Activated naive CD4-positive, alpha-beta T cell treated with anti-CD3 and anti-CD28 coated beads for 36 hours (primary cell): Measurements from ENCODE around the gene DGKI. TPM values are rescaled to one million over a fixed set of nuclear protein-coding genes. Genes with fewer than 3 reads are reported as not detected.
A peak's percentile ranks its signal among the peaks of the same experiment; 100 is the strongest.

Experiments
- CTCF ChIA-PET: fragments of 350-600 bp; sonication (Branson Sonifier 250); formaldehyde crosslinking; loops from one replicate; lab custom pipeline; 2021; ENCODE audit warnings: antibody characterized with exemption; lab: Charles Lee
- DNase-seq: peaks from one replicate; pipeline ENCODE4 v3.0.0-alpha.2; 2020
- H3K27ac Mint-ChIP-seq: one replicate; pipeline ENCODE4 v1.8.0; 2021; ENCODE audit warnings: mild to moderate bottlenecking, mixed read lengths
- H3K27me3 Mint-ChIP-seq: one replicate; pipeline ENCODE4 v1.8.0; 2021; ENCODE audit warnings: low read depth, mixed read lengths
- H3K36me3 Mint-ChIP-seq: one replicate; pipeline ENCODE4 v1.8.0; 2021; ENCODE audit warnings: low read depth, mixed read lengths
- H3K4me1 Mint-ChIP-seq: one replicate; pipeline ENCODE4 v1.8.0; 2021; ENCODE audit warnings: low read depth, mixed read lengths
- H3K4me3 Mint-ChIP-seq: one replicate; pipeline ENCODE4 v1.8.0; 2021; ENCODE audit warnings: mild to moderate bottlenecking, moderate library complexity, mixed read lengths
- H3K9me3 Mint-ChIP-seq: one replicate; pipeline ENCODE4 v1.8.0; 2021; ENCODE audit warnings: mixed read lengths
- intact Hi-C: fragments of 100-400 bp; cut with micrococcal nuclease; formaldehyde crosslinking; loops from one replicate; pipeline ENCODE4 v1.15.1; 2023
- total RNA-seq, 2 experiments: library from RNA; stranded (reverse); gene quantifications; one replicate each; pipeline ENCODE4 v1.2.3, GENCODE V29; 2021

DGKI gene
- total RNA-seq, 2 experiments from 2014 or later = 2.0 to 2.7 TPM

- H3K36me3 Mint-ChIP-seq = peaks cover 52% of the 10 kb centered on the region
- peaks cover 9% of the 10 kb centered on the region for H3K4me1 Mint-ChIP-seq
- H3K4me3 Mint-ChIP-seq = no peak overlapping the region
- intact Hi-C loops = loop anchor here (2.0 kb wide), 1 partner anchor 13 kb away; no protein-coding TSS in a partner anchor
- no peak for DNase-seq
- CTCF ChIA-PET = interaction anchor here (1.3 kb wide), 1 partner anchor 225 kb away, joined by 5 read pairs; no protein-coding TSS in a partner anchor
- H3K9me3 Mint-ChIP-seq = no peaks in the 10 kb centered on the region
- H3K27me3 Mint-ChIP-seq = no peaks in the 10 kb centered on the region
- H3K27ac Mint-ChIP-seq = no peak overlapping the region
Measured at GRCh38 chr7:137881607-137882260, 35.0 kb upstream of the DGKI start.

GRCh38 chr7:137880432-137880831, 33.7 kb upstream of the DGKI start:
- H3K4me1 Mint-ChIP-seq = peaks cover 9% of the 10 kb centered on the region
- no peak for DNase-seq
- no peaks in the 10 kb centered on the region for H3K9me3 Mint-ChIP-seq
- no peak overlapping the region for H3K4me3 Mint-ChIP-seq
- H3K36me3 Mint-ChIP-seq = peaks cover 55% of the 10 kb centered on the region
- no peaks in the 10 kb centered on the region for H3K27me3 Mint-ChIP-seq
- CTCF ChIA-PET = no interaction called here
- H3K27ac Mint-ChIP-seq = no peak overlapping the region
- intact Hi-C loops = loop anchor here (2.0 kb wide), 1 partner anchor 14 kb away; no protein-coding TSS in a partner anchor

- H3K4me1 Mint-ChIP-seq = peaks cover 9% of the 10 kb centered on the region
- DNase-seq = peak; percentile 36
- no peak overlapping the region for H3K27ac Mint-ChIP-seq
- intact Hi-C loops = loop anchor here (2.0 kb wide), 1 partner anchor 15 kb away; no protein-coding TSS in a partner anchor
- peaks cover 51% of the 10 kb centered on the region for H3K36me3 Mint-ChIP-seq
- no peaks in the 10 kb centered on the region for H3K27me3 Mint-ChIP-seq
- CTCF ChIA-PET = interaction anchor here (0.6 to 1.0 kb wide), 2 partner anchors 23 to 122 kb away, joined by 3 read pairs; partner anchors contain the start of gene CREB3L2
- H3K4me3 Mint-ChIP-seq = no peak overlapping the region
- H3K9me3 Mint-ChIP-seq = no peaks in the 10 kb centered on the region
Measured at GRCh38 chr7:137879357-137880158, 32.8 kb upstream of the DGKI start.

- Mint-ChIP-seq H3K9me3 (no peaks in the 10 kb centered on the region), H3K4me3 (no peak overlapping the region), H3K27ac (no peak overlapping the region), H3K4me1 (peaks cover 14% of the 10 kb centered on the region), H3K27me3 (no peaks in the 10 kb centered on the region), H3K36me3 (peaks cover 46% of the 10 kb centered on the region)
- no peak for DNase-seq
- intact Hi-C loops = no loop called here
- CTCF ChIA-PET = interaction anchor here (1.0 kb wide), 1 partner anchor 123 kb away, joined by 3 read pairs; the partner anchor contains the start of gene CREB3L2
Measured at GRCh38 chr7:137878333-137878961, 31.7 kb upstream of the DGKI start.

- DNase-seq = no peak
- Mint-ChIP-seq H3K4me1 (peaks cover 16% of the 10 kb centered on the region), H3K4me3 (no peak overlapping the region), H3K9me3 (no peaks in the 10 kb centered on the region), H3K36me3 (peaks cover 43% of the 10 kb centered on the region), H3K27me3 (no peaks in the 10 kb centered on the region), H3K27ac (no peak overlapping the region)
- CTCF ChIA-PET = interaction anchor here (0.9 kb wide), 1 partner anchor 13 kb away, joined by 3 read pairs; no protein-coding TSS in a partner anchor
- intact Hi-C loops = no loop called here
Measured at GRCh38 chr7:137877027-137877675, 30.4 kb upstream of the DGKI start.

GRCh38 chr7:137875746-137876145, 29.0 kb upstream of the DGKI start:
- intact Hi-C loops = no loop called here
- Mint-ChIP-seq H3K4me1 (peaks cover 14% of the 10 kb centered on the region), H3K27me3 (no peaks in the 10 kb centered on the region), H3K4me3 (no peak overlapping the region), H3K9me3 (no peaks in the 10 kb centered on the region), H3K36me3 (peaks cover 41% of the 10 kb centered on the region), H3K27ac (no peak overlapping the region)
- DNase-seq = no peak
- CTCF ChIA-PET = no interaction called here

GRCh38 chr7:137873979-137874777, 27.4 kb upstream of the DGKI start:
- H3K27ac Mint-ChIP-seq = no peak overlapping the region
- DNase-seq = no peak
- peaks cover 10% of the 10 kb centered on the region for H3K4me1 Mint-ChIP-seq
- no peaks in the 10 kb centered on the region for H3K27me3 Mint-ChIP-seq
- no peaks in the 10 kb centered on the region for H3K9me3 Mint-ChIP-seq
- intact Hi-C loops = loop anchor here (2.0 kb wide), 1 partner anchor 21 kb away; no protein-coding TSS in a partner anchor
- CTCF ChIA-PET = no interaction called here
- H3K36me3 Mint-ChIP-seq = peaks cover 36% of the 10 kb centered on the region
- no peak overlapping the region for H3K4me3 Mint-ChIP-seq

GRCh38 chr7:137873524-137873923, 26.8 kb upstream of the DGKI start:
- H3K9me3 Mint-ChIP-seq = no peaks in the 10 kb centered on the region
- intact Hi-C loops = loop anchor here (2.0 kb wide), 1 partner anchor 21 kb away; no protein-coding TSS in a partner anchor
- H3K36me3 Mint-ChIP-seq = peaks cover 32% of the 10 kb centered on the region
- no peak overlapping the region for H3K4me3 Mint-ChIP-seq
- H3K27ac Mint-ChIP-seq = no peak overlapping the region
- H3K4me1 Mint-ChIP-seq = peaks cover 9% of the 10 kb centered on the region
- CTCF ChIA-PET = no interaction called here
- peak; percentile 41 for DNase-seq
- H3K27me3 Mint-ChIP-seq = no peaks in the 10 kb centered on the region

GRCh38 chr7:137871170-137871915, 24.6 kb upstream of the DGKI start:
- H3K36me3 Mint-ChIP-seq = peaks cover 40% of the 10 kb centered on the region
- intact Hi-C loops = no loop called here

GRCh38 chr7:137870684-137871083, 23.9 kb upstream of the DGKI start:
- peaks cover 46% of the 10 kb centered on the region for H3K36me3 Mint-ChIP-seq
- CTCF ChIA-PET = interaction anchor here (1.0 kb wide), 1 partner anchor 29 kb away, joined by 4 read pairs; no protein-coding TSS in a partner anchor
- no peak overlapping the region for H3K27ac Mint-ChIP-seq
- H3K9me3 Mint-ChIP-seq = peaks cover 7% of the 10 kb centered on the region
- no peak for DNase-seq
- intact Hi-C loops = no loop called here
- H3K4me1 Mint-ChIP-seq = peaks cover 9% of the 10 kb centered on the region
- H3K4me3 Mint-ChIP-seq = no peak overlapping the region
- no peaks in the 10 kb centered on the region for H3K27me3 Mint-ChIP-seq

More at GRCh38 chr7:137871170-137871915, 24.6 kb upstream of the DGKI start:
- CTCF ChIA-PET = interaction anchor here (1.0 kb wide), 1 partner anchor 28 kb away, joined by 4 read pairs; no protein-coding TSS in a partner anchor
- no peak for DNase-seq
- Mint-ChIP-seq H3K9me3 (peaks cover 1% of the 10 kb centered on the region), H3K27me3 (no peaks in the 10 kb centered on the region), H3K4me3 (no peak overlapping the region), H3K27ac (no peak overlapping the region), H3K4me1 (peaks cover 9% of the 10 kb centered on the region)
